Stimulated activated CD8-positive, alpha-beta memory T cell treated with anti-CD3 and anti-CD28 coated beads, Interleukin-7, amount 100 ng/mL, for 4 hours (primary cell): ENCODE data around the gene PDE4B.

ENCODE experiments used
- DNase-seq, 2 donors: peaks; one replicate each; pipeline ENCODE4 v3.0.0-alpha.2; 2020; ENCODE audit warnings: low read depth in 2 of 2

PDE4B gene

GRCh38 chr1:66336641-66336990 is 543.9 kb downstream of the PDE4B start:
- no peak for DNase-seq

- DNase-seq, result no peak
These were observed 544.6 kb downstream of the PDE4B start for GRCh38 chr1:66337249-66337648.

GRCh38 chr1:66339944-66340343 is 547.2 kb downstream of the PDE4B start:
- DNase-seq, result no peak

- DNase-seq, result no peak
These were observed 548.9 kb downstream of the PDE4B start for GRCh38 chr1:66341446-66342089.

- DNase-seq, result no peak
These were observed 550.0 kb downstream of the PDE4B start for GRCh38 chr1:66342707-66343106.

GRCh38 chr1:66343569-66344325 is 551.1 kb downstream of the PDE4B start:
- DNase-seq, result no peak

- no peak for DNase-seq
These were observed 553.5 kb downstream of the PDE4B start for GRCh38 chr1:66346057-66346795.

- no peak for DNase-seq
These were observed 554.2 kb downstream of the PDE4B start for GRCh38 chr1:66346873-66347272.

GRCh38 chr1:66348776-66349175 is 556.1 kb downstream of the PDE4B start:
- DNase-seq, result no peak

- no peak for DNase-seq
These were observed 556.5 kb downstream of the PDE4B start for GRCh38 chr1:66349242-66349641.

GRCh38 chr1:66350001-66350547 is 557.4 kb downstream of the PDE4B start:
- DNase-seq, result peak in 1 of 2 donors; percentile 30

GRCh38 chr1:66351478-66351877 is 558.8 kb downstream of the PDE4B start:
- DNase-seq, result no peak

- no peak for DNase-seq
These were observed 559.2 kb downstream of the PDE4B start for GRCh38 chr1:66351913-66352312.

GRCh38 chr1:66352792-66353191 is 560.1 kb downstream of the PDE4B start:
- DNase-seq, result no peak

GRCh38 chr1:66353257-66353656 is 560.6 kb downstream of the PDE4B start:
- no peak for DNase-seq

GRCh38 chr1:66354311-66355201 is 561.9 kb downstream of the PDE4B start:
- DNase-seq, result no peak

GRCh38 chr1:66355756-66356155 is 563.1 kb downstream of the PDE4B start:
- DNase-seq, result no peak

GRCh38 chr1:66356605-66357004 is 563.9 kb downstream of the PDE4B start:
- no peak for DNase-seq

GRCh38 chr1:66357021-66357420 is 564.3 kb downstream of the PDE4B start:
- no peak for DNase-seq

- no peak for DNase-seq
These were observed 564.9 kb downstream of the PDE4B start for GRCh38 chr1:66357478-66358197.

GRCh38 chr1:66359269-66359668 is 566.6 kb downstream of the PDE4B start:
- DNase-seq, result no peak
